Trophoblast cell (in vitro differentiated cells and primary cell): ENCODE results near the gene SOX6.

Source experiments
- DNase-seq, 2 donors: peaks; one replicate each; pipeline ENCODE4 v3.0.0-alpha.2; 2016
- H2AFZ ChIP-seq: 2 replicates; pipeline ENCODE4 v1.6.1; 2013; ENCODE audit warnings: low read length, moderate library complexity, mild to moderate bottlenecking; ENCODE audit not compliant: insufficient read depth, poor library complexity
- H2AK5ac ChIP-seq: 2 replicates; pipeline ENCODE4 v1.6.1; 2013; ENCODE audit warnings: mild to moderate bottlenecking, low read length
- H2BK120ac ChIP-seq: 2 replicates; pipeline ENCODE4 v1.6.1; 2013; ENCODE audit warnings: low read length, mild to moderate bottlenecking, moderate library complexity; ENCODE audit not compliant: insufficient read depth, poor library complexity
- H2BK12ac ChIP-seq: 2 replicates; pipeline ENCODE4 v1.6.1; 2013; ENCODE audit warnings: mild to moderate bottlenecking, low read length, moderate library complexity
- H2BK5ac ChIP-seq: 2 replicates; pipeline ENCODE4 v1.6.1; 2013; ENCODE audit warnings: low read length, low read depth, moderate library complexity, mild to moderate bottlenecking; ENCODE audit not compliant: poor library complexity
- H3K14ac ChIP-seq: 2 replicates; pipeline ENCODE4 v1.6.1; 2013; ENCODE audit warnings: mild to moderate bottlenecking, low read length
- H3K18ac ChIP-seq: 2 replicates; pipeline ENCODE4 v1.6.1; 2013; ENCODE audit warnings: mild to moderate bottlenecking, low read length
- H3K23ac ChIP-seq: 2 replicates; pipeline ENCODE4 v1.6.1; 2013; ENCODE audit warnings: low read length
- H3K27ac ChIP-seq: 2 replicates; pipeline ENCODE4 v1.5.1; 2013; ENCODE audit warnings: low read depth, mild to moderate bottlenecking, inconsistent platforms, low read length, moderate library complexity
- H3K27me3 ChIP-seq: 2 replicates; pipeline ENCODE4 v1.6.1; 2013; ENCODE audit warnings: inconsistent platforms, mild to moderate bottlenecking, low read length, moderate library complexity; ENCODE audit not compliant: insufficient read depth
- H3K36me3 ChIP-seq, 2 experiments: 1 replicate in 1 of 2; 2 replicates in 1 of 2; pipeline ENCODE4 v1.6.1; 2013; ENCODE audit warnings: low read length in 2 of 2, mild to moderate bottlenecking in 2 of 2, moderate library complexity in 1 of 2; ENCODE audit not compliant: insufficient read depth in 2 of 2, control insufficient read depth in 1 of 2
- H3K4ac ChIP-seq: 2 replicates; pipeline ENCODE4 v1.6.1; 2013; ENCODE audit warnings: low read depth, mild to moderate bottlenecking, low read length, moderate library complexity
- H3K4me1 ChIP-seq, 2 experiments: 1 replicate in 1 of 2; 2 replicates in 1 of 2; pipeline ENCODE4 v1.6.1; 2013; ENCODE audit warnings: low read length in 2 of 2, mild to moderate bottlenecking in 2 of 2, moderate library complexity in 1 of 2; ENCODE audit not compliant: insufficient read depth in 2 of 2, control insufficient read depth in 1 of 2
- H3K4me2 ChIP-seq: 2 replicates; pipeline ENCODE4 v1.6.1; 2013; ENCODE audit warnings: inconsistent platforms, mild to moderate bottlenecking, low read length, moderate library complexity
- H3K4me3 ChIP-seq: 2 replicates; pipeline ENCODE4 v1.5.1; 2013; ENCODE audit warnings: mild to moderate bottlenecking, low read depth, low read length, inconsistent platforms
- H3K79me1 ChIP-seq: one replicate; pipeline ENCODE4 v1.6.1; 2013; ENCODE audit warnings: low read length
- H3K79me2 ChIP-seq: 2 replicates; pipeline ENCODE4 v1.6.1; 2013; ENCODE audit warnings: low read length, mild to moderate bottlenecking; ENCODE audit not compliant: control insufficient read depth, insufficient read depth, poor library complexity
- H3K9ac ChIP-seq: 2 replicates; pipeline ENCODE4 v1.6.1; 2013; ENCODE audit warnings: mild to moderate bottlenecking, low read length
- H3K9me3 ChIP-seq: 2 replicates; pipeline ENCODE4 v1.6.1; 2013; ENCODE audit warnings: low read depth, mild to moderate bottlenecking, control low read depth, inconsistent platforms, low read length; ENCODE audit not compliant: insufficient read depth
- H4K12ac ChIP-seq: 2 replicates; pipeline ENCODE4 v1.6.1; 2013; ENCODE audit warnings: low read depth, mild to moderate bottlenecking, low read length, moderate library complexity
- H4K8ac ChIP-seq: 2 replicates; pipeline ENCODE4 v1.6.1; 2013; ENCODE audit warnings: low read depth, mild to moderate bottlenecking, low read length, moderate library complexity
- H4K91ac ChIP-seq: one replicate; pipeline ENCODE4 v1.6.1; 2013; ENCODE audit warnings: low read depth, mild to moderate bottlenecking, low read length, moderate library complexity
- WGBS: extraction: QIAGEN DNeasy Blood & Tissue Kit; methylation state at CpG from one replicate; pipeline ENCODE4 v1.1.7; 2013; ENCODE audit warnings: missing lambda C conversion rate; ENCODE audit not compliant: insufficient read length, insufficient coverage; ENCODE audit errors: extremely low coverage; 5-methylcytosine and 5-hydroxymethylcytosine counted together

The SOX6 gene

DNA sequence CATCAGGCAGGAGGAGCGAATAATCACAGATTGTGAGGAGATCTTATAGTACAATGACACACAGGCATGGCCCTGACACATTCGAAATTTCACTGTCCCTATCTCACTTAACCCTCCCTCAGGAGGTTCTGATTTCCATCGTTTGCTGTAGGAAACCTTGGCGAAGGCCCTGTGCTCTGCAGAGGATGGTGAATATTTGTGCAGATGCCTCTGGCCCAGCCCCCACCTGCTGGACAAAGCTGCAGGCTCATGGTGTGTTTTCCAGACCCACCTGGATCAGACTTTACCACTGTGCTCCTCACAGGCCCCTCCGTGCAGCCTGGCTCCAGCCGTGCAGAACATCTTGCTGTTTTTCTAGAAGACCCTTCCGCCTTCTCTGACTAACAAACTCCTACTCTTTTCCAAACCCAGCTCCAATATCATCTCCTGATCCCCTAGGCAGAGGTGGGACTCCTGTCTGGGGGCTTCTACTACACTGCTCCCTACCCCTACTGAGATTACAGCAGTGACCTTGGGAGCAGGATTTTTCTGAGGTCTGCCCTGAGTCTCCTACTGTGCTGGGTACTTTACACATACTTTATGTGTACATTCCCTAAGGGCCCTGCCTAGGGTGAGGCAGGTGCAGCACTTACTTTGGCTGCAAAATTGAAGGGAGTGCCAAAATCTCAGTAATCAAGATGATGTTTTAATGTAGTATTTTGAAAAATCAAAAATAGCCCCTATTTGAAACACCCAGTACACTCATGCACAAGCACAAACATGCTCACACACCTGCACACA is 412.7 kb downstream of the SOX6 start:
- no CpG with 5 or more reads among the region's 7 CpGs for WGBS
- H3K4ac ChIP-seq: no peak overlapping the region
- no peak overlapping the region for H2AFZ ChIP-seq

DNA sequence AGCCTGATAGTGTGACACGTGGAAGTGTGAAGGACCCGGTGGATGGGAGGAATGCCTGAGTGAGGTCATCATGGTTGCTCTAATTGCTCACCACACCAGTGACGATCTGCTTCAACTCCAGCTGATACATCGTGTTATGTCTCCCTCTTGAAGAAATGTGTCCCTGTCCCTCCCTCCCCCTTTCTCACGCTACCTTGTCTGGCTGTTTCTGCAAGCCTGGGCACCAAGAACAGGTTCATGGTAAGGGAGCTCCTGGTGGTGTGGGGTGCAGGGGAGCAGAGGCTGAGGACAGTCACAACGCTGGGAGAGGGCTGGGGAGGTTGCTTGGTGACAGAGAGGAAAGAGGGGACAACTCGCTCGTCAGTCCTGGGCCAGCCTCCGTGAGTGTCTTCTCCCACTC is 413.4 kb downstream of the SOX6 start:
- no peak overlapping the region for H2BK12ac ChIP-seq
- H3K27ac ChIP-seq: no peak overlapping the region
- peak; percentile 23 to 36 for DNase-seq
- H3K9ac ChIP-seq: no peak overlapping the region
- peaks cover 4% of the 10 kb centered on the region for H3K9me3 ChIP-seq
- H3K4me1 ChIP-seq: peaks cover 0 to 3% of the 10 kb centered on the region in 2 experiments
- H3K27me3 ChIP-seq: no peaks in the 10 kb centered on the region
- no peak overlapping the region for H3K4me3 ChIP-seq
- H3K4ac ChIP-seq: no peak overlapping the region
- H3K79me2 ChIP-seq: no peaks in the 10 kb centered on the region
- H3K14ac ChIP-seq: no peak overlapping the region
- H3K23ac ChIP-seq: no peak overlapping the region
- H2AFZ ChIP-seq: no peak overlapping the region
- no peak overlapping the region for H4K91ac ChIP-seq
- H2AK5ac ChIP-seq: no peak overlapping the region
- no peak overlapping the region for H3K4me2 ChIP-seq
- no peak overlapping the region for H3K18ac ChIP-seq
- H3K36me3 ChIP-seq: no peaks in the 10 kb centered on the region
- H4K8ac ChIP-seq: no peak overlapping the region
- no peak overlapping the region for H2BK5ac ChIP-seq
- no CpG with 5 or more reads among the region's 9 CpGs for WGBS
- no peak overlapping the region for H4K12ac ChIP-seq
- H2BK120ac ChIP-seq: no peak overlapping the region
- no peaks in the 10 kb centered on the region for H3K79me1 ChIP-seq

More for the DNA sequence above, 412.7 kb downstream of the SOX6 start:
- H4K8ac ChIP-seq: no peak overlapping the region
- H3K36me3 ChIP-seq: no peaks in the 10 kb centered on the region
- H3K4me3 ChIP-seq: no peak overlapping the region
- H3K27me3 ChIP-seq: no peaks in the 10 kb centered on the region
- H4K91ac ChIP-seq: no peak overlapping the region
- no peaks in the 10 kb centered on the region for H3K79me2 ChIP-seq
- H3K9ac ChIP-seq: no peak overlapping the region
- H2BK5ac ChIP-seq: no peak overlapping the region
- no peak for DNase-seq
- H2AK5ac ChIP-seq: no peak overlapping the region
- H4K12ac ChIP-seq: no peak overlapping the region
- H2BK12ac ChIP-seq: no peak overlapping the region
- H3K14ac ChIP-seq: no peak overlapping the region
- H3K27ac ChIP-seq: no peak overlapping the region
- no peak overlapping the region for H3K4me2 ChIP-seq
- no peak overlapping the region for H2BK120ac ChIP-seq
- no peak overlapping the region for H3K18ac ChIP-seq
- H3K79me1 ChIP-seq: no peaks in the 10 kb centered on the region
- H3K23ac ChIP-seq: no peak overlapping the region
- H3K4me1 ChIP-seq: peaks cover 0 to 3% of the 10 kb centered on the region in 2 experiments
- H3K9me3 ChIP-seq: peaks cover 4% of the 10 kb centered on the region

DNA sequence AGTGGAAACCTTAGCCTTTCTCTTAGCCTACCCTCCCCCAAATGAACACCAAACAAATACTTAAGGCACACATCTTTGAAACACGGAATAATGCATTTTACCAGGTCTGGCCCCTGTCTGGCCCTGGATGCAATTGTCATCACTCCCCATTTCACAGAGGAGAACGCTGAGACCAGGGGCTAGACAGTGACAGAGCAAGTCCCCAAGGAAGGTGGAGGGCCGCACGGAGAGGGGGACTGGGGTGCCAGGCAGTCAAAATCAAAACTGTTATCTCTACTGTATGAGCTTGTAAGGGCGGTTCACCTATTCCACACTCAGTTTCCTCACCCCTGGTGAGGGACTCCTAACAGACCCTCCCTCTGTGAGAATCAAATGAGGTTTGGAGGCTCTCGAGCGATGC is 414.2 kb downstream of the SOX6 start:
- H4K12ac ChIP-seq: no peak overlapping the region
- H2AFZ ChIP-seq: no peak overlapping the region
- no peak overlapping the region for H3K23ac ChIP-seq
- H3K4me2 ChIP-seq: no peak overlapping the region
- H2AK5ac ChIP-seq: no peak overlapping the region
- H3K4ac ChIP-seq: no peak overlapping the region
- H4K91ac ChIP-seq: no peak overlapping the region
- H3K18ac ChIP-seq: no peak overlapping the region
- H2BK12ac ChIP-seq: no peak overlapping the region
- H3K4me3 ChIP-seq: no peak overlapping the region
- H4K8ac ChIP-seq: no peak overlapping the region
- DNase-seq: no peak
- H2BK5ac ChIP-seq: no peak overlapping the region
- WGBS: no CpG with 5 or more reads among the region's 7 CpGs
- H3K36me3 ChIP-seq: no peaks in the 10 kb centered on the region
- H3K4me1 ChIP-seq: peaks cover 0 to 3% of the 10 kb centered on the region in 2 experiments
- H3K9ac ChIP-seq: no peak overlapping the region
- no peak overlapping the region for H3K27ac ChIP-seq
- H3K79me2 ChIP-seq: no peaks in the 10 kb centered on the region
- no peak overlapping the region for H3K14ac ChIP-seq
- H3K9me3 ChIP-seq: peaks cover 4% of the 10 kb centered on the region
- H3K79me1 ChIP-seq: no peaks in the 10 kb centered on the region
- H3K27me3 ChIP-seq: no peaks in the 10 kb centered on the region
- H2BK120ac ChIP-seq: no peak overlapping the region

- no peak overlapping the region for H3K18ac ChIP-seq
- peak; percentile 44 to 65 for DNase-seq
- peaks cover 4% of the 10 kb centered on the region for H3K9me3 ChIP-seq
- H3K9ac ChIP-seq: no peak overlapping the region
- H3K4me3 ChIP-seq: peak overlapping the region; percentile 23
- H4K8ac ChIP-seq: no peak overlapping the region
- H2AFZ ChIP-seq: no peak overlapping the region
- H2BK5ac ChIP-seq: no peak overlapping the region
- no peak overlapping the region for H2BK12ac ChIP-seq
- H3K23ac ChIP-seq: no peak overlapping the region
- no peak overlapping the region for H3K14ac ChIP-seq
- no peak overlapping the region for H4K12ac ChIP-seq
- H2BK120ac ChIP-seq: no peak overlapping the region
- H3K79me1 ChIP-seq: no peaks in the 10 kb centered on the region
- no peaks in the 10 kb centered on the region for H3K36me3 ChIP-seq
- H3K27ac ChIP-seq: no peak overlapping the region
- no peak overlapping the region for H4K91ac ChIP-seq
- peaks cover 0 to 3% of the 10 kb centered on the region in 2 experiments for H3K4me1 ChIP-seq
- WGBS: no CpG with 5 or more reads among the region's 36 CpGs
- H3K4me2 ChIP-seq: peak overlapping the region; percentile 24
- H2AK5ac ChIP-seq: no peak overlapping the region
- H3K79me2 ChIP-seq: no peaks in the 10 kb centered on the region
- H3K27me3 ChIP-seq: no peaks in the 10 kb centered on the region
- no peak overlapping the region for H3K4ac ChIP-seq
Measured at GRCh38 chr11:15941206-15941770, 415.1 kb downstream of the SOX6 start.
